H1 (cell line): Measurements from ENCODE around the gene PRRT4. TPM values are rescaled to one million over a fixed set of nuclear protein-coding genes. Genes with fewer than 3 reads are reported as not detected.

Source experiments
- CHD7 ChIP-seq: fragments of 300-600 bp; sonication (generic); IDR thresholded peaks from 2 replicates; pipeline ENCODE4 v1.7.1; 2012; ENCODE audit warnings: low read length, moderate library complexity, mild to moderate bottlenecking, inconsistent platforms; ENCODE audit not compliant: insufficient replicate concordance
- CTBP2 ChIP-seq: IDR thresholded peaks from 2 replicates; pipeline ENCODE4 v1.7.0; 2011; ENCODE audit warnings: borderline replicate concordance, mild to moderate bottlenecking, moderate library complexity, mixed read lengths, low read length; ENCODE audit not compliant: insufficient read depth, insufficient read length
- polyA plus RNA-seq, 7 experiments: library from polyadenylated mRNA; depleted of rRNA in 3 of 7; stranded (reverse) in 5 of 7; unstranded in 2 of 7; fragments of >200 nt in 5 of 7; fragments of 200-250 nt in 2 of 7; gene quantifications; 1 replicate in 5 of 7; 2 replicates in 1 of 7; 4 replicates in 1 of 7; pipeline versions ENCODE4 v1.2.1 to v1.2.3, GENCODE V29; 2011 to 2013; ENCODE audit warnings: missing spikeins in 2 of 7, mixed read lengths in 2 of 7
- total RNA-seq: library from RNA; stranded (reverse); fragmentation: NEBNext Ultra II Directional; extraction: Animal tissue kit (Norgen Biotek cat#: 25700); gene quantifications from 2 replicates; pipeline ENCODE4 v1.2.1, GENCODE V29; 2021

The PRRT4 gene
- total and polyA plus RNA-seq, 2 of the 8 experiments (the other 6 are each of a cell fraction or from before 2014, with no cell fraction given): 0.34 to 1.0 TPM

DNA sequence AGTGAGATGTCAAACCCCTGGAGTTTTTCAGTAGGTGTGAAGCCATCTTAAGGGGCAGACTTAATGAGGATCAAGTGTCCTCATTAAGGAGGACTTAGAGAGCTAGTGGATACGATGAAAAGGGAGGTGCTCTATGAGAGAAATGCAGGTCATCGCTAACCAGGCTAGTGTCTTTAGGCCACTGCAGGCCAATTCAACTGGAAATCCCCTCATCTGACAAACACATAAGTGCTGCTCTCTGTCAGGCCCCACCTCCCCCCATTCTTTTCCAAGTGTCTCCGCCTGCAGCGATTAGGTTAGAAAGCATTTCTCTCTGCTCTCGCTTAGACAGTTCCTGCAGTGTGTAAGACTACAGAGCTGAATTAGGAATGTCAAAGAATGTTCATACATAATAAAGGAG lies 51.5 kb downstream of the PRRT4 start (continued):
- no peak for TF ChIP-seq CHD7
- TF ChIP-seq CTBP2: no peak
